ENCODE data around the gene SYS1.

DNA sequence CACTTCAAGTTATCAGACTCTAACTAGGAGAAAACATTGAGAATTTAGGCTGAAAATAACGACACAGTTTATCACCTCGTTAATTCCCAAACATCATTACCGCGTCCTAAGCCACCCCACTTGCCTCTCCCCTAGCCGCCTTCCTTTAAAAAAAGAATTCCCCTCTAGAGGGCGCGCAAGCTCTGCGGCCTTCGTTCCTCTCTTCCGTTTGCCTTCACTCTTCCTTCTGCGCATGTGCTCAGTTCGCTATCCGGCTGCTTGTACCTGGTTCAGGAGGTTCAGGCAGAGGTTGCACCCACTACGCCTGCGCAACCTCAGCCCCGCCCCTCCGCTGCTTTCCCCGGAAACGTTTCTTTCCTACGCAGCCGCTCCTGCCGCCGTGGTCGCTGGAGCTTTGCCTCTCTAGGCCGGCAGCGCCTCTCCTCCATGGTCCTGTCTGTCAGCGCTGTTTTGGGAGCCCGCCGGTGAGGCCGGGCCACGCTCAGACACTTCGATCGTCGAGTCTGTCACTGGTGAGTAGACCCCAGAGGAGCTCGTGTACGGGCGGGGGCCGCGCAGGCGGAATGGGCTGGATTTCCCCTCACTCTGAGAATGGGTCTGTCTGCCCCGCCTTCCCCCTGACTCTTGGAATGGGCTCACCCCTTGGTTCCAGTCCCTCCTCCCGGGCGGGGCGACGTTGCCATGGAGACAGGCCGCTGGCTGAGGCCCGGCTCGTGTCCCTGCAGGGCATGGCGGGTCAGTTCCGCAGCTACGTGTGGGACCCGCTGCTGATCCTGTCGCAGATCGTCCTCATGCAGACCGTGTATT, at the start of gene SYS1:
- peak; percentile 79 for TF ChIP-seq TAF1 (IDR thresholded peaks at IDR 0.05; ENCODE audit: low read depth)
- TF ChIP-seq RAD21 (conservative IDR thresholded peaks at IDR 0.05) = peak; percentile 94
- TF ChIP-seq, protein P1, sequence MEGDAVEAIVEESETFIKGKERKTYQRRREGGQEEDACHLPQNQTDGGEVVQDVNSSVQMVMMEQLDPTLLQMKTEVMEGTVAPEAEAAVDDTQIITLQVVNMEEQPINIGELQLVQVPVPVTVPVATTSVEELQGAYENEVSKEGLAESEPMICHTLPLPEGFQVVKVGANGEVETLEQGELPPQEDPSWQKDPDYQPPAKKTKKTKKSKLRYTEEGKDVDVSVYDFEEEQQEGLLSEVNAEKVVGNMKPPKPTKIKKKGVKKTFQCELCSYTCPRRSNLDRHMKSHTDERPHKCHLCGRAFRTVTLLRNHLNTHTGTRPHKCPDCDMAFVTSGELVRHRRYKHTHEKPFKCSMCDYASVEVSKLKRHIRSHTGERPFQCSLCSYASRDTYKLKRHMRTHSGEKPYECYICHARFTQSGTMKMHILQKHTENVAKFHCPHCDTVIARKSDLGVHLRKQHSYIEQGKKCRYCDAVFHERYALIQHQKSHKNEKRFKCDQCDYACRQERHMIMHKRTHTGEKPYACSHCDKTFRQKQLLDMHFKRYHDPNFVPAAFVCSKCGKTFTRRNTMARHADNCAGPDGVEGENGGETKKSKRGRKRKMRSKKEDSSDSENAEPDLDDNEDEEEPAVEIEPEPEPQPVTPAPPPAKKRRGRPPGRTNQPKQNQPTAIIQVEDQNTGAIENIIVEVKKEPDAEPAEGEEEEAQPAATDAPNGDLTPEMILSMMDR (IDR thresholded peaks at IDR 0.05; ENCODE audit: poor library complexity, severe bottlenecking) = peak; percentile 100
- TF ChIP-seq SMC3 (conservative IDR thresholded peaks at IDR 0.05; ENCODE audit: poor library complexity) = peak; percentile 88
- no peak for TF ChIP-seq EZH2 (IDR thresholded peaks at IDR 0.05; ENCODE audit: borderline replicate concordance, insufficient read depth, low read length, poor library complexity, severe bottlenecking)

All from neural cell (in vitro differentiated cells).